ENCODE measurements around the gene EID3.

DNA sequence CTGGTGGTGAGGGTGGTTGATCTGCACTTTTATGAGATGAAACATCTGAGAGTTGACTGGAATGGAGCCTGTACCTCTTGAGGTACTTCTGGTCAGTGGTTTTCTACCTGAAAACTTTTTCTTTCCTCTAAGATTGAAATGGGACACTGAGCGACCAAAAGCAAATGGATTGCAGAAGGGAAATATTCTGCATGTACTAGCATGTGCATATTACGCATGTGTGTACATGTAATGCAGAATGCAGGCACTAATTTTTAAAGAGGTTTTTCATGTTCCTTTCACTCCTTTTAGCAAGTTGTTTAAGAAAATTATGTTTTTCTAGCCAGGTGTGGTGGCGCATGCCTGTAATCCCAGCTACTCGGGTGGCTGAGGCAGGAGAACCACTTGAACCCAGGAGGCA is 28.7 kb upstream of the EID3 start:
- TF ChIP-seq POLR2A (IDR thresholded peaks at IDR 0.05): no peak
- TF ChIP-seq, protein P1, sequence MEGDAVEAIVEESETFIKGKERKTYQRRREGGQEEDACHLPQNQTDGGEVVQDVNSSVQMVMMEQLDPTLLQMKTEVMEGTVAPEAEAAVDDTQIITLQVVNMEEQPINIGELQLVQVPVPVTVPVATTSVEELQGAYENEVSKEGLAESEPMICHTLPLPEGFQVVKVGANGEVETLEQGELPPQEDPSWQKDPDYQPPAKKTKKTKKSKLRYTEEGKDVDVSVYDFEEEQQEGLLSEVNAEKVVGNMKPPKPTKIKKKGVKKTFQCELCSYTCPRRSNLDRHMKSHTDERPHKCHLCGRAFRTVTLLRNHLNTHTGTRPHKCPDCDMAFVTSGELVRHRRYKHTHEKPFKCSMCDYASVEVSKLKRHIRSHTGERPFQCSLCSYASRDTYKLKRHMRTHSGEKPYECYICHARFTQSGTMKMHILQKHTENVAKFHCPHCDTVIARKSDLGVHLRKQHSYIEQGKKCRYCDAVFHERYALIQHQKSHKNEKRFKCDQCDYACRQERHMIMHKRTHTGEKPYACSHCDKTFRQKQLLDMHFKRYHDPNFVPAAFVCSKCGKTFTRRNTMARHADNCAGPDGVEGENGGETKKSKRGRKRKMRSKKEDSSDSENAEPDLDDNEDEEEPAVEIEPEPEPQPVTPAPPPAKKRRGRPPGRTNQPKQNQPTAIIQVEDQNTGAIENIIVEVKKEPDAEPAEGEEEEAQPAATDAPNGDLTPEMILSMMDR (IDR thresholded peaks at IDR 0.05): no peak
